Heart left ventricle (tissue), 16 donors: Measurements from ENCODE around the gene CYP4F11. TPM values are rescaled to one million over a fixed set of nuclear protein-coding genes. Genes with fewer than 3 reads are reported as not detected.

Experiments
- ATAC-seq, 4 donors: fragments of 200-7000 bp; cut with Tn5 transposase; one replicate each; pipeline ENCODE4 v1.9.1; 2020 to 2022; ENCODE audit warnings: moderate library complexity in 4 of 4, mild to moderate bottlenecking in 3 of 4, moderate number of reproducible peaks in 1 of 4
- DNase-seq, 5 donors: peaks; one replicate each; pipeline ENCODE4 v3.0.0-alpha.2; 2020
- H3K27ac ChIP-seq, 12 donors: fragments of 200-600 bp; sonication (generic) in 4 of 12; one replicate each; pipeline versions ENCODE4 v1.5.0 to v1.8.0; 2016 to 2022; ENCODE audit warnings: mild to moderate bottlenecking in 2 of 12
- H3K27me3 ChIP-seq, 9 donors: fragments of 200-600 bp; sonication (generic) in 2 of 9; one replicate each; pipeline versions ENCODE4 v1.5.1 to v1.8.0; 2016 to 2022; ENCODE audit warnings: mild to moderate bottlenecking in 3 of 9
- H3K36me3 ChIP-seq, 9 donors: fragments of 200-600 bp; sonication (generic) in 2 of 9; one replicate each; pipeline versions ENCODE4 v1.5.0 to v1.8.0; 2018 to 2022; ENCODE audit warnings: mild to moderate bottlenecking in 2 of 9
- H3K4me1 ChIP-seq, 12 donors: fragments of 200-600 bp; sonication (generic) in 4 of 12; one replicate each; pipeline versions ENCODE4 v1.5.0 to v1.8.0; 2016 to 2022; ENCODE audit warnings: mild to moderate bottlenecking in 3 of 12
- H3K4me3 ChIP-seq, 12 donors: fragments of 200-600 bp; sonication (generic) in 4 of 12; one replicate each; pipeline versions ENCODE4 v1.5.0 to v1.8.0; 2017 to 2022; ENCODE audit warnings: mild to moderate bottlenecking in 9 of 12, moderate library complexity in 4 of 12
- H3K9me3 ChIP-seq, 12 donors: fragments of 200-600 bp; sonication (generic) in 4 of 12; one replicate each; pipeline versions ENCODE4 v1.5.0 to v1.8.0; 2016 to 2022; ENCODE audit warnings: mild to moderate bottlenecking in 1 of 12
- POLR2A ChIP-seq, 2 donors: fragments of 450-650 bp; IDR thresholded peaks; one replicate each; pipeline ENCODE4 v1.6.1; 2017; ENCODE audit warnings: antibody characterized with exemption in 2 of 2, mild to moderate bottlenecking in 2 of 2, moderate library complexity in 2 of 2
- WGBS, 4 donors: extraction: QIAGEN DNeasy Blood & Tissue Kit in 2 of 4; methylation state at CpG; one replicate each; pipeline versions ENCODE4 v1.1.5 to v1.1.7; 2013 to 2018; 5-methylcytosine and 5-hydroxymethylcytosine counted together
- intact Hi-C, 10 donors: fragments of 100-400 bp; cut with DNase I; formaldehyde crosslinking; loops; one replicate each; pipeline versions ENCODE4 v1.11.1 to v1.14.2; 2022
- polyA plus RNA-seq, 2 donors: library from polyadenylated mRNA; stranded (reverse); fragments of 200-250 nt; gene quantifications; one replicate each; pipeline ENCODE4 v1.2.3, GENCODE V29; 2013
- total RNA-seq, 9 donors: library from RNA; depleted of rRNA in 2 of 9; stranded (reverse); fragments of >200 nt in 2 of 9; fragmentation: NEBNext Ultra II Directional in 3 of 9; extraction: Animal tissue kit (Norgen Biotek cat#: 25700) in 3 of 9; gene quantifications; one replicate each; pipeline versions ENCODE4 v1.1.0 to v1.2.4, GENCODE V29; 2016 to 2023
- TF ChIP-seq, protein P1 (sequence below), 12 donors: fragments of 200-600 bp; sonication (generic) in 4 of 12; IDR thresholded peaks; one replicate each; pipeline versions ENCODE4 v1.5.0 to v1.8.0; 2018 to 2022; ENCODE audit warnings: antibody characterized with exemption in 12 of 12, mild to moderate bottlenecking in 5 of 12
- donor health status: ischemic (EF 13 %, LVEDD 7.1; RV severe dilation, severe dysfunction).
- donor health status: healthy with polysubstance abuse.
- donor health status: DM: no; HTN: yes; CAD: no.
- donor health status: DM: no; HTN: no; CAD: no.
- donor health status: ischemic (EF 25% LVEDD 6.9; RV normal size, moderate dysfunction).
- donor health status: ischemic (EF 25% LVEDD 5.7; RV mildly dilated, moderate dysfunction).
- donor health status: healthy.
- donor health status: DM: yes; HTN: yes; CAD: no.
- donor health status: ischemic (EF 35%, LVEDD 5.7; RV mildly dilated, moderate dysfunction).
- donor health status: nonischemic (EF 11% LVEDD 7.7; RV severe dilation, severe dysfunction).
- donor health status: DM: yes; HTN: yes; CAD: no.
- donor health status: PGD.
- donor health status: ischemic (EF 29% LVEDD 5.4; RV normal size, mild dysfunction).
- donor health status: nonischemic (EF 23%, LVEDD 6.1; RV moderate dilation, normal function).

Gene CYP4F11
- total and polyA plus RNA-seq, 11 donors, result 0.07 to 1.6 (median 0.27) TPM; not detected in 4

DNA sequence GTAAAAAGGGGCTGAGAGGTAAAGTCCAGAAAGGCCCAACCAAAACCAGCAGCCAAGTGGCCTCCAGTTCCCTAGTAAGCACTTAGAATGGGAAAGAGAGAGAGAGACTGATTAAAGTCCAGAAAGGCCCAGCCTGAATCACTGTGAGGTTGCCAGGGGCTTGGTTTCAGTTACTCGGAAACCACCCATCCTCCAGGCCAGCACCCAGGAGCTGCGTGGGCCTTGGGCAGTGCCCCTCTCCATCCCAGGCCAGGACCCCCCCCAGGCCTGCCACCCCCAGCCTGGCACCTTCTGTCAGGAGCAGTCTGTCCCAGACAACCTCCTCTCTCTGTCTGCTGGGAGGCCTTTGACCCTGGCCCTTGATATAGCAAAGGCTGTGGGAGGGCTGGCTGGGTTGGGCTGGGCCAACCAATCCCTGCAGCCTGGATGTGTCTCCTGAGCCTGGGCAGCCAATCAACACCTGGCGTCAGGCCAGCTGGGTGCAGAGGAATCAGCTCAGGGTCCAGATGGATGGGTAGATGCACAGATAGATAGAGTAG is 36.5 kb downstream of the CYP4F11 start, which contains the start of gene CYP4F2:
CYP4F2 (minus strand) TSS at position 337 of the 539 bp plus-strand sequence. CDS start 463 bp downstream, outside the sequence.
- peaks cover 0 to 4% (median 0%) of the 10 kb centered on the region in 12 donors for H3K4me1 ChIP-seq
- no peak for ATAC-seq
- 82 to 85% (median 83%) methylated on average over 3 of the region's 3 CpGs for WGBS, 4 donors
- no peak within 1 kb of the TSS for H3K4me3 ChIP-seq
- H3K27me3 ChIP-seq, result peaks cover 0 to 35% (median 10%) of the 10 kb centered on the region in 9 donors
- intact Hi-C loops, result no loop called here
- no peak for TF ChIP-seq POLR2A (IDR thresholded peaks at IDR 0.05)
- TF ChIP-seq, protein P1, sequence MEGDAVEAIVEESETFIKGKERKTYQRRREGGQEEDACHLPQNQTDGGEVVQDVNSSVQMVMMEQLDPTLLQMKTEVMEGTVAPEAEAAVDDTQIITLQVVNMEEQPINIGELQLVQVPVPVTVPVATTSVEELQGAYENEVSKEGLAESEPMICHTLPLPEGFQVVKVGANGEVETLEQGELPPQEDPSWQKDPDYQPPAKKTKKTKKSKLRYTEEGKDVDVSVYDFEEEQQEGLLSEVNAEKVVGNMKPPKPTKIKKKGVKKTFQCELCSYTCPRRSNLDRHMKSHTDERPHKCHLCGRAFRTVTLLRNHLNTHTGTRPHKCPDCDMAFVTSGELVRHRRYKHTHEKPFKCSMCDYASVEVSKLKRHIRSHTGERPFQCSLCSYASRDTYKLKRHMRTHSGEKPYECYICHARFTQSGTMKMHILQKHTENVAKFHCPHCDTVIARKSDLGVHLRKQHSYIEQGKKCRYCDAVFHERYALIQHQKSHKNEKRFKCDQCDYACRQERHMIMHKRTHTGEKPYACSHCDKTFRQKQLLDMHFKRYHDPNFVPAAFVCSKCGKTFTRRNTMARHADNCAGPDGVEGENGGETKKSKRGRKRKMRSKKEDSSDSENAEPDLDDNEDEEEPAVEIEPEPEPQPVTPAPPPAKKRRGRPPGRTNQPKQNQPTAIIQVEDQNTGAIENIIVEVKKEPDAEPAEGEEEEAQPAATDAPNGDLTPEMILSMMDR (IDR thresholded peaks at IDR 0.05), result no peak
- H3K9me3 ChIP-seq, result no peaks in the 10 kb centered on the region
- no peaks in the 10 kb centered on the region for H3K36me3 ChIP-seq
- H3K27ac ChIP-seq, result no peak within 1 kb of the TSS
- DNase-seq, result no peak

DNA sequence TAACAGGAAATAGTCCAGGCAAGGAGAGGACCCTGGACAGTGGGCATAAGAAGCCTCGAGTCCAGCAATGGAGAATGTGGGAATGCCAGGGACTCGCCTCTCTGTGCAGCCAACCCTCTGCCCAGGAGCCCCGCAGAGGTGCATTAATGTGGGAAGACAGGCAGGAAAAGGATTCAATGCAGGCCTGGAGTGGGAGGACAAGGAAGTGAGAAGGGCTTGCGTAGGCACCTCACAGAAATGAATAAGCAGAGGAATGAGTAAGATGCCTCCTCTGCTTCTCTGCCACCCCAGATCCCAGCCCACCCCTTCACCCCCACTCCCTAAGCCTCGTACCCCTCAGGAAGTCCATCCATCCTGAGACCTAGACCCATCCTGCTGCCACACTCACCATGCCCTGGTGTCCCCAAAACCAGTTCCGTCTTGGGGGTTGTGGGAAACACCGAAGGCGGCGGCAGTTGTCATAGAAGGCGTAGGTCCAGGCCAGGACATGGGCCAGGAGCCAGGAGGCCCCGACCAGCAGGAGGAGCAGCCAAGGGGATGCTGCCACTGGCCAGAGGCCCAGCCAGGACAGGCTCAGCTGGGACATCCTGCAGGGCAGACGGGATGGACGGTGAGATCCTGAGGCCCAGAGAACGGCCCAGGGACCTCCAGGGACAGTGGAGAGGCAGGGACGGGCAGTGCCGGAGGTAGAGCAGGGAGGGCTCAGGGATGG is 37.1 kb downstream of the CYP4F11 start:
- peaks cover 0 to 35% (median 10%) of the 10 kb centered on the region in 9 donors for H3K27me3 ChIP-seq
- H3K36me3 ChIP-seq, result no peaks in the 10 kb centered on the region
- no peak overlapping the region for H3K4me3 ChIP-seq
- H3K4me1 ChIP-seq, result peaks cover 0 to 4% (median 0%) of the 10 kb centered on the region in 12 donors
- no peak overlapping the region for H3K27ac ChIP-seq
- H3K9me3 ChIP-seq, result no peaks in the 10 kb centered on the region
- no peak for ATAC-seq
- no peak for DNase-seq
- TF ChIP-seq POLR2A (IDR thresholded peaks at IDR 0.05), result no peak
- TF ChIP-seq, protein P1 (IDR thresholded peaks at IDR 0.05), result no peak
- intact Hi-C loops, result no loop called here
- WGBS, 4 donors, result 77 to 79% (median 78%) methylated on average over 16 of the region's 16 CpGs

DNA sequence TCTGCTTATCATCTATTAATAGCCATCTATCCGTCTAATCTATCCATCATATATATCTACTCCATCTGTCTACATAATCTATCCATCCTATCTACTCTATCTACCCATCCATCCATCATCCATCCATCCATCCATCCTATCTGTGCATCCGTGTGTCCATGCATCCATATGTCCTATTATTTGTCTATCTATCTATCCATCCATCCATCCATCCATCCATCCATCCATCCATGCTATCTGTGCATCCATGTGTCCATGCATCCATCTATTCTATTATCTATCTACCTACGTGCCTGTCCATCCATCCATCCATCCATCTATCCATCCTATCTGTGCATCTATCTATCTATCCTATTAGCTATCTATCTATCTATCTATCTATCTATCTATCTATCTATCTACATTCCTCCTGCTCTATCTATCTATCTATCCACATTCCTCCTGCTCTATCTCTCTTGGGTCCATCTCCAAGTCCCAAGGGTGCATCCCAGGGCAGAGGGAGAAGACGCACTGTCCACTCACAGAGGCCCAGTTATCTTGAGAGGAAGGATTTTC is 38.4 kb downstream of the CYP4F11 start:
- Histone ChIP-seq H3K27me3 (peaks cover 0 to 30% (median 10%) of the 10 kb centered on the region in 9 donors), H3K36me3 (no peaks in the 10 kb centered on the region), H3K9me3 (no peaks in the 10 kb centered on the region), H3K27ac (no peak overlapping the region), H3K4me1 (peaks cover 0 to 4% (median 0%) of the 10 kb centered on the region in 12 donors), H3K4me3 (no peak overlapping the region)
- ATAC-seq, result no peak
- DNase-seq, result no peak
- no peak for TF ChIP-seq POLR2A (IDR thresholded peaks at IDR 0.05)
- TF ChIP-seq, protein P1 (IDR thresholded peaks at IDR 0.05), result no peak
- WGBS, 4 donors, result 65 to 73% (median 69%) methylated on average over 4 of the region's 4 CpGs
- intact Hi-C loops, result no loop called here

DNA sequence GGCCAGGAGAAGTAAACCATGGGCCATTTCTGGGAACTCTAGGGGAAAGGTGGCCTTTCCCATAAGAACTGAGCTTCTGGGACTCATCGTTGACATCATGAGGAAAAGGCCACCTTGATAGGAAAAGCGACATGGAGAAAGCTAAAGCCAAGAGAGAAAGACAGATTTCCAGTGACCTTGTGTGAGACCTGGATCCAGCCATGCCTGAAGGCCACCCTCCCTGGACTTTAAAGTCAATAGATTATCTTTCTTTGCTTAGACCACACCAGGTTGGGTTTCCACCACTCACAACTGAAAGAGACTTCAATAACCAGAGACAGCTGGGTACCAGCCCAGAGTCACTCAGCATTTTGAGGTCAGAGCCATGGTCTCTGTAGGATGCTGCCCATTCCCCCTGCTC is 40.0 kb downstream of the CYP4F11 start:
- intact Hi-C loops, result no loop called here
- H3K36me3 ChIP-seq, result no peaks in the 10 kb centered on the region
- H3K27ac ChIP-seq, result no peak overlapping the region
- no peak for ATAC-seq
- no peak for TF ChIP-seq POLR2A (IDR thresholded peaks at IDR 0.05)
- TF ChIP-seq, protein P1 (IDR thresholded peaks at IDR 0.05), result no peak
- no peak for DNase-seq
- 61 to 88% (median 65%) methylated on average over 2 of the region's 2 CpGs for WGBS, 4 donors
- no peaks in the 10 kb centered on the region for H3K4me1 ChIP-seq
- H3K4me3 ChIP-seq, result no peak overlapping the region
- H3K27me3 ChIP-seq, result peaks cover 0 to 20% (median 5%) of the 10 kb centered on the region in 9 donors
- no peaks in the 10 kb centered on the region for H3K9me3 ChIP-seq
